Measurements from ENCODE around the gene GPRC5D.

DNA sequence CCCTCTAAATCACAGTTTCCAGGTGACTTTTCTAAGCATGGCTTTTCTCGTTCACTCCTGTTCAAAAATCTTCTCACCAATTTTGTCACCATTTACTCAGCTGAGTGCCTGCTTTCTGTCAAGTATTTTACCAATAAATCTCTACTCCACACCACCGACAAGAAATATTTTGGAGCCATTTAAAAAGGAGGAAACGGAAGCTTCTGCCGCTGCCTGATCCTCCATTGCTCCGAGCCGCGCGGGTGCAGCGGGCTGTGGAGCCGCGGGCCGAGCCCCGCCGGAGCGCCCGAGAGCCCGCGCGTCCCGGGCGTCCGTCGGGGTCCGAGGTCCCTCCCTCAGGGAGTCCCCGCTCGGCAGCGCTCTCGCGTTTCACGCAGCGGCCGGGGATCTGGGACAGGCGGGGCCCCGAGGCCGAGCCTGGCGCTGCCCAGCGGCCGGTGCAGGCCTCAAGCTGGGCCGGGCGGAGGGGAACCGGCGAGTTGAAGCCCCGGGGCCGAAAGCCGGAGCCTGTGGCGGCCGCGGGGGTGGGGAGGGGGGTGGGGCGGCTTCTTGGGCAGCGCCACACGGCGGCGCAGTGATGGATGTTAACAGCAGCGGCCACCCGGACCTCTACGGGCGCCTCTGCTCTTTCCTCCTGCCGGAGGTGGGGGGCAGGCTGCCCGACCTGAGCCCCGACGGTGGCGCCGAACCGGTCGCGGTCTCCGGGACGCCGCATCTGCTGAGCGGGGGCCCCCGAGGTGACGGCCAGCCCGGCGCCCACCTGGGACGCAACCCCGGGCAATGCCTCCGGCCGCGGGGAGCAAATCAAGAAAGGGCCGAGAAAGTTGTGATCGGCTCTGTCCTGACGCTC is 49.2 kb upstream of the GPRC5D start:
- TF ChIP-seq, protein P1, sequence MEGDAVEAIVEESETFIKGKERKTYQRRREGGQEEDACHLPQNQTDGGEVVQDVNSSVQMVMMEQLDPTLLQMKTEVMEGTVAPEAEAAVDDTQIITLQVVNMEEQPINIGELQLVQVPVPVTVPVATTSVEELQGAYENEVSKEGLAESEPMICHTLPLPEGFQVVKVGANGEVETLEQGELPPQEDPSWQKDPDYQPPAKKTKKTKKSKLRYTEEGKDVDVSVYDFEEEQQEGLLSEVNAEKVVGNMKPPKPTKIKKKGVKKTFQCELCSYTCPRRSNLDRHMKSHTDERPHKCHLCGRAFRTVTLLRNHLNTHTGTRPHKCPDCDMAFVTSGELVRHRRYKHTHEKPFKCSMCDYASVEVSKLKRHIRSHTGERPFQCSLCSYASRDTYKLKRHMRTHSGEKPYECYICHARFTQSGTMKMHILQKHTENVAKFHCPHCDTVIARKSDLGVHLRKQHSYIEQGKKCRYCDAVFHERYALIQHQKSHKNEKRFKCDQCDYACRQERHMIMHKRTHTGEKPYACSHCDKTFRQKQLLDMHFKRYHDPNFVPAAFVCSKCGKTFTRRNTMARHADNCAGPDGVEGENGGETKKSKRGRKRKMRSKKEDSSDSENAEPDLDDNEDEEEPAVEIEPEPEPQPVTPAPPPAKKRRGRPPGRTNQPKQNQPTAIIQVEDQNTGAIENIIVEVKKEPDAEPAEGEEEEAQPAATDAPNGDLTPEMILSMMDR (IDR thresholded peaks at IDR 0.05) = peak in 5 of 6 experiments; percentile 23 to 46 (median 34)
- no peak for TF ChIP-seq POLR2A (IDR thresholded peaks at IDR 0.05)

Measured in Peyer's patch (tissue), 4 donors.